ENCODE data around the gene TMEM255A.

Gene TMEM255A

DNA sequence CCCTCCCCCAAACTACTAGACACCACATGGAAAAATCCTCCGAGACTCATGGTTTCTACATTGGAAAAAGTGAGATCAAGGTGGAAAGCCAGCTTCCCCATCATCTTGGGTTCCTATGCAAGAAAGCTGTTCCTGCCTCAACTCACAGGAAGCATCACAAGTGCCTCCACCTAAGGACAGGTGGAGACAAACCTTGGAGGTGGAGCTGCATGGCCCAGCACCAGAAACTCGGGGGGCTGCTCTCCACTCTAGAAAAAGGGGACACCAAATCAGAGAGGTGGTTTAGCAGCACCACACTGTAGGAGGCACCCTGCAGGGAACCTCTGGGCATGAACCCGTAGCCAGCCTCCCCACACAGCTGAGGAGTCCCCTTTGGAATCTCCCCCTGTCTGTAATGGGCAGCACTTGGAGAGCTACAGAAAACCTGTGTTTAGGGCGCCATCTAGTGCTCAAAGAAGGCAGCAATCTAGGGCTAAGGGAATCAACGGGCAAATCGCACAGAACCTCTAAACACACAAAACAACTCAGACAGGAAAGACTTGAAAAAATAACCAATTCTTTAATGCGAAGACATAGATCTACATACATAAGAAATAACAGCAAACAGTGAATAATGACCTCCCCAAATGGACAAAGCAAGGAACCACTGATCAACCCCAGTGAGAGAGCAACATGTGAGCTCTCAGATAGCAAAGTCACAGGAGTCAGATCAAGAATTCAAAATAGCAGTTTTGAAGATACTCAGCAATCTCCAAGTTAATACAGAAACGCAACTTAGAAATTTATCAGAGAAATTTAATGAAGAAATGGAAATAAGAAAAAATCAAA lies 97.6 kb downstream of the TMEM255A start:
- no peak overlapping the region for H3K4me3 ChIP-seq (ENCODE audit: low read depth, low read length)

Data from iPS-11a (cell line).